ENCODE measurements around the gene LCN12. TPM values are rescaled to one million over a fixed set of nuclear protein-coding genes. Genes with fewer than 3 reads are reported as not detected.

The LCN12 gene
- total RNA-seq, 1 experiment from 2014 or later: 4.2 TPM

- ChIA-PET CTCF (no interaction called here), RAD21 (ENCODE audit: low non-redundant PET in 1 of 2, low total read pairs in 2 of 2, uncharacterized antibody in 2 of 2, unreplicated experiment in 2 of 2) (no interaction called here), POLR2A (interaction anchor here (1.0 to 1.3 kb wide), 2 partner anchors 9 to 104 kb away, joined by 3 read pairs; no protein-coding TSS in a partner anchor)
- no peaks in the 10 kb centered on the region for H3K9me2 ChIP-seq (ENCODE audit: insufficient read depth)
- BruUV-seq (replicated peaks): no TSS peak
- TF ChIP-seq EZH2phosphoT487 (IDR thresholded peaks at IDR 0.05; ENCODE audit: borderline replicate concordance) (no peak), SRF (IDR thresholded peaks at IDR 0.05; ENCODE audit: low read depth) (no peak), SIN3A (IDR thresholded peaks at IDR 0.05; ENCODE audit: low read depth) (no peak), ZBTB33 (IDR thresholded peaks at IDR 0.05; ENCODE audit: extremely low read depth, insufficient replicate concordance, low read length) (no peak), ZNF274 (IDR thresholded peaks at IDR 0.05; ENCODE audit: low read depth, low read length) (no peak), ZFX (IDR thresholded peaks at IDR 0.05) (no peak), ATF3 (IDR thresholded peaks at IDR 0.05) (no peak), TCF7L2 (IDR thresholded peaks at IDR 0.05; ENCODE audit: borderline replicate concordance, extremely low read depth, insufficient read depth, insufficient read length) (no peak), CEBPB (IDR thresholded peaks at IDR 0.05; ENCODE audit: low read depth) (no peak), POLR2AphosphoS5 (IDR thresholded peaks at IDR 0.05; ENCODE audit: low read depth, low read length) (no peak), YY1 (IDR thresholded peaks at IDR 0.05; ENCODE audit: extremely low read depth, insufficient replicate concordance, low read depth, low read length) (no peak), RAD21 (IDR thresholded peaks at IDR 0.05; ENCODE audit: low read depth) (no peak), CBX3 (IDR thresholded peaks at IDR 0.05; ENCODE audit: low read depth) (no peak), REST (IDR thresholded peaks at IDR 0.05; ENCODE audit: low read depth) (no peak), POLR2A (IDR thresholded peaks at IDR 0.05; ENCODE audit: borderline replicate concordance, extremely low read depth, insufficient read depth, insufficient read length) (no peak), CTCF (IDR thresholded peaks at IDR 0.05 in 2 of 3, conservative IDR thresholded peaks at IDR 0.05 in 1 of 3; ENCODE audit: borderline replicate concordance in 1 of 3, insufficient read depth in 1 of 3, low read depth in 2 of 3, low read length in 2 of 3) (no peak), MAX (IDR thresholded peaks at IDR 0.05) (no peak), JUND (IDR thresholded peaks at IDR 0.05) (no peak), EGR1 (IDR thresholded peaks at IDR 0.05; ENCODE audit: low read depth) (no peak)
- H3K36me3 ChIP-seq (ENCODE audit: control insufficient read depth in 1 of 2, insufficient read depth in 2 of 2, low read length in 2 of 2): no peaks in the 10 kb centered on the region
- peaks cover 0 to 13% of the 10 kb centered on the region in 2 experiments; a peak in 2 of 4 replicates for H3K4me1 ChIP-seq (ENCODE audit: control insufficient read depth in 1 of 2, insufficient read depth in 2 of 2, low read length in 2 of 2)
- no peak within 1 kb of the TSS for H3K4me3 ChIP-seq (replicated peaks in 1 of 2; ENCODE audit: low read depth in 1 of 2, low read length in 2 of 2)
- H3K27me3 ChIP-seq (ENCODE audit: insufficient read depth, low read length): no peaks in the 10 kb centered on the region
- no peaks in the 10 kb centered on the region for H4K20me1 ChIP-seq (ENCODE audit: insufficient read depth)
- no peak within 1 kb of the TSS for H3K27ac ChIP-seq (ENCODE audit: low read depth, low read length)
- H3K4me2 ChIP-seq (ENCODE audit: low read length): no peak within 1 kb of the TSS
- no peak for DNase-seq (ENCODE audit: low read depth, low spot score)
- H2AFZ ChIP-seq (ENCODE audit: low read depth, low read length, poor library complexity, severe bottlenecking): no peak within 1 kb of the TSS
- H3K9me3 ChIP-seq (ENCODE audit: control insufficient read depth in 1 of 2, insufficient read depth in 1 of 2, low read depth in 1 of 2, low read length in 2 of 2): no peaks in the 10 kb centered on the region
- no peaks in the 10 kb centered on the region for H3K79me2 ChIP-seq (ENCODE audit: insufficient read depth, low read length)
- no peak for ATAC-seq
- intact Hi-C loops (cut with micrococcal nuclease): no loop called here
- no peak within 1 kb of the TSS for H3K9ac ChIP-seq (ENCODE audit: low read length)
Measured at GRCh38 chr9:136982232-136983051, 30.4 kb downstream of the LCN12 start, which contains the start of gene LCNL1. Gene LCNL1, plus strand, starts transcription at chr9:136982993. Its CDS starts 594 bp downstream, at chr9:136983587.
